HL-60/S4 (cell line): ENCODE data around the gene SCGN.

ENCODE experiments used
- in situ Hi-C: fragments of 300-500 bp; cut with MboI; formaldehyde crosslinking; loops from 2 replicates; pipeline ENCODE4 v1.14.3; 2022; ENCODE audit warnings: low sequenced_read_pairs

The SCGN gene

DNA sequence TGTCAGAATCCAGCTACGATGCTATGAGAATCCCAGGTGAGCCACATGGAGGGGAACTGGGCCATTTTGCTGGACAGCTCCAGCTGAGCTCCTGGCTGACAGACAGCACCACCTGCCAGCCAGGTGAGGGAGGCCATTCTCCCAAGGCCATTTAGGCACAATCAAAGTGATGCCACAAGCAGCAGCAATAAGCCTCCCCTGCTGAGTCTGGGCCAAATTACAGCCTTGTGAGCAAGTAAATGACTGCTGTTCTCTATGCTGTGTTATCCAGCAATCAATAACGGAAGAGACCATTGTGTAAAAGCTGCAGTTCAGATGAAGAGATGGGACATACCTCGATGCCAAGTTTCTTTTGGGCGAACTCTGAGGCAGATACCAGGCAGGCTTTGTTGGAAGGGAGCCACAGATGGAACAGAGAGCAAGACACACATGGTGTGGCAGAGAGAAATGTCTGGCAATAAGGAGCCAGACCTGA, 14.0 kb upstream of the SCGN start:
- in situ Hi-C loops = no loop called here

GRCh38 chr6:25639653-25640052, 12.4 kb upstream of the SCGN start:
- in situ Hi-C loops = no loop called here

DNA sequence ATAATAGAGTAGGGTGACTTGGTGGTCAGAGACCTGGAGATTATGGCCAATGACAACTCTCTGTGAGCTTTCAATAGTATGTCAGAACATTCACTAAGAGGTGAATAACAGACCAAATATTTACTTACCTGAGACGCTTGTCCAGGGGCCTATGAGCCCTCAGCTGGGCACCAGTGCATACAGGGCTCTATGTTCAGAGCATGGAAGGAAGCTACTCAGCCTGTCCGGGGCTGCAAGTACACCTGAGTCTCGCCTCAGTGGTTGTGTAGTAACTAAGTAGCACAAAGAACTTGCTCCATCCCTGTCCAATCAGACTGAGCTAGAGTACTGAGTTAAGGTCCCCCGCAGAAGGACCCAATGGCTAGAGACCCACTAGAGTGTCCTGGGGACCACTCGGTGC, 11.6 kb upstream of the SCGN start:
- in situ Hi-C loops = no loop called here

- in situ Hi-C loops = no loop called here
Observed at GRCh38 chr6:25640891-25641290, 11.1 kb upstream of the SCGN start.

DNA sequence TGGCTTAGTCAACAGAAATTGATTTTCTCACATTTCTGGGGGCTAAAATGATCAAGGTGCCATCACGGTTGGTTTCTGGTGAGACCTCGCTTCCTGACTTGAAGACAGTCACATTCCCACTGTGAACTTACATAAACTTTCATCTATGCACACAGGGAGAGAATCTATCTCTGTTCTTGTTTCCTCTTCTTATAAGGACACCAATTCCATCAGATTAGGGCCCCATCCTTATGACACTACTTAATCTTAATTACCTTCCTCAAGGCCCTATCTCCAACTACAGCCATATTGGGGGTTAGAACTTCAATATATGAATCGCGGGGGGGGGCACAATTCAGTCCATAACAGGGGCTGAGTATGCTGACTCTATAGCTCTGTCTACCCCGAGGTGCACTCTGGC, 10.6 kb upstream of the SCGN start:
- in situ Hi-C loops = no loop called here

- in situ Hi-C loops = no loop called here
Observed at GRCh38 chr6:25641940-25642666, 9.9 kb upstream of the SCGN start.

DNA sequence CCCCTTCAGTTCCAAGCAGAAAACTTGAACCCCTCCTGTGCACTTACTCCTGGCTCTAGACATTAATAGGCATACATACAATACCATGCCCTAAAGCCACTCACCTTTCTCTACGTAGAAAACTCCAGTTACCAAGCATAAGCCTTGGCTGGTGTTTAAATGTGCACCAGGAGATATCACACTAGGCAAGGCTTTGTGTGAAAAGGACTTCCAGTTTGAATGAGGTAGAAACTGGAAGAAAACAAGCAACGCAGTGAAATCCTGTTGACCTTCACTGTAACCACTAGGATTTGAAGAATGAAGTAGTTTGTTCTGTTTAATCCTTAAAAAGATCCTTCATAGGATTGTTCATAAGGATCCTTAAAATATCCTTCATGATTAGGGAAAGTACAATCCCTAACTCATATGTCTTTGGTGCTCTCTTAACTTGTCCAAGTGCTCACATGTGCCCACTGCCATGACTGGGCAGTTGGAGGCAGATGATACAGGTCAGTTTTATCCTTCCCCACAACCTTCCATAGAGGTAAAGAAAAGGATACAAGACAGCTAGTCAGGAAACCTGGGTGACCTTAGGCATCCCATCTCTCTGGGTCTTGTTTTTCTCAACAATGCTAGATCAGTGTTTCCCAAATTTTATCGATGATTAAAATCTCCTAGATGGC, 9.2 kb upstream of the SCGN start:
- in situ Hi-C loops = no loop called here

GRCh38 chr6:25645916-25646315, 6.1 kb upstream of the SCGN start:
- in situ Hi-C loops = no loop called here

DNA sequence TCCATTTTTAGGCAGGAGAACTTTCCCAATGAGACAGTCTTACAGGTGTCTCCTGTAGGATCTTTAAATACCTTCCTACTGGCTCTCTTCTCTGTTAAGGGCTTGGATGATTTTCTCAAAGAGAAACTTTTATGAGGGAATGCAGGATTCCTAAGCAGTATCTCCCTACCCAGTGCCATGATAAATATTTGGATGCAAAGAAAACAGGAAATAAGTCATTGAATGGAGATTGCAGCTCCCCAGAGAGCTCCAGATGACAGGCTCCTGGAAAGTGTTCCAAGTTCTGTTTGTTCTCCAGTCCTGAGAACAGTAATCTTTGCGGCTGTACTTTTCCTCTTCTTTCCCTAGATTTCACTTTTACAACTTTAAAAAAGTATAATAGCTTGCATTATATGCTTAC, 2.4 kb upstream of the SCGN start:
- in situ Hi-C loops = no loop called here

DNA sequence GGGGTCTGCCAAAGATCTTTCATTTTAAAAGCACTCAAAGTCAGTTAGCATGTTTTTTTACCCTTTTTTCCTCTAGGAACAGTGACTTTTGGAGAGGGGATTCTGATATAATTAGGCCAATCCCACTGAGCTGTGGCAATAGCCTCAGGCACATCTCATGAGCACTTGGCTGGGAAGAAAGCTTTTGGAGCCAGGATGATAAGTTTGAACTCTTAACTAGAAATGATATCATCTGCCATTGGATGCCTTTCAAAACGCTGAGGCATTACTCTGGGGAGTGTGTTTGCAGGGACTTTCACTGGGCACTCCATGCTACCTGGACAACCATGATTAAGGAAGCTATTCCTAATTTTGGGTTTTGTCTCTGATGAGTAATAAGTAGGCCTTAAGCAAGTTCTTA, 3.7 kb downstream of the SCGN start:
- in situ Hi-C loops = no loop called here

GRCh38 chr6:25659633-25660368, 7.8 kb downstream of the SCGN start:
- in situ Hi-C loops = no loop called here

GRCh38 chr6:25660512-25660911, 8.5 kb downstream of the SCGN start:
- in situ Hi-C loops = no loop called here

DNA sequence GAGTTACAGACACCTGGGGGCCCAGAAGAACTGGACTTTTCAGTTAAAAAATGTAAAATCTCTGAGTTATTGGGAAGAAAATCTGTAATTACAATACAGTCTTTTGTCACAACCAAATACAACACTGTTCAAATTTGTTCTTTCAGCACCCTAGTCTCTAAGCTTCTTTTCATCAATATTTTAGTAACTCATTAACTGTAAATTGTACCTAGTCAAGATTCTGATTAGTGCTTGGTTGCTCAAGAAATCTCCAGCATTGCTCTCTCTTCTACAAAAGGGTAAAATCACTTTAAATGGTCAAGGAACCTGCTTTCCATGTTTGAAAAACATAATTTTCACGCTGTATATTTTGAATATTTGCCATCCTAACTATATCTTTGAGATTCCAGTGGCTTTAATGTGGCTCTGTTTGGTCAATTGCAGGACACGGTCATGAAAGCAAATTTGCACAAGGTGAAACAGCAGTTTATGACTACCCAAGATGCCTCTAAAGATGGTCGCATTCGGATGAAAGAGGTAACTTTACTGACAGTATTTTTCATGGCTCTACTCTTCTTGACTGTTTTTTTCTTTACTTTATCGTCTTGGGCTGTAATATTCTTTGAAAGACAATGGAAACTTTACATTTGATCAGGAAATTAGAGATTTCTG, 9.2 kb downstream of the SCGN start:
- in situ Hi-C loops = no loop called here

DNA sequence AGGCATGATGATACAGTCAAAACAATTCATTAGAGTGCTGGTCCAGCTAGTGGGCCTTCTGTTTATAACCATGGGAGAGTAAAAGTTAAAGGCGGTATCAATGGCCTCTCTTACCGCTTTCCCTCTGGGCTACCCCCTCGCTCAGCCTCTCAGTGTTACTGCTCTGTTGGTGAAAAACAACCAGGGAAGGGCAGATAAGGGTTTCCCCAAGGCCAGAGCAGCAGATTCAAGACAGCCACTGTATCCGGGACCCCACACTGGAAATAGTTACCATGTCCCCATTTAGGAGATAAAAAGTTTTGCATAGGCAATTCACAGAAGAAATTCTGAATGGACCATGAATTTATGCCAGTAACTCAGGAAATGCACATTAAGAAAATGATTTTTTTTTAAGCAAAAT, 13.4 kb downstream of the SCGN start:
- in situ Hi-C loops = no loop called here

- in situ Hi-C loops = no loop called here
Observed at GRCh38 chr6:25669413-25669812, 17.4 kb downstream of the SCGN start.

DNA sequence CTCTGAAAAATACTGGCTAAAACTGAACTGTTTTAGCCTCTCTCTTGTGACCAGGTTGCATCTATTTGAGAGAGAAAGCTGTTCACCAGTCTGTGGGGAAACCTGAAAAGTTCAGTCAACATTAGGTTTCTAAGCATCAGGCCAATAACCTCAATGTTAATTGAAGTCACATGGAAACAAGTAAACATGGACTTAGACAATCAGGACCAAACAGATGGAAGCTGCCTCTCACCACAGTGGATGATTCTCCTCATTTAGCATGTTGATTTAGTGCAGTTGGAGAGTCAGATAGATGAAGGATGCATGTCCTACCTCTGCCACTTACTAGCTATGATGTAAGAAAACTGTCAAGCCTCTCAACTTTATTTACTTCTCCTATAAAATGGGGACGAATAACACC, 18.2 kb downstream of the SCGN start:
- in situ Hi-C loops = no loop called here

DNA sequence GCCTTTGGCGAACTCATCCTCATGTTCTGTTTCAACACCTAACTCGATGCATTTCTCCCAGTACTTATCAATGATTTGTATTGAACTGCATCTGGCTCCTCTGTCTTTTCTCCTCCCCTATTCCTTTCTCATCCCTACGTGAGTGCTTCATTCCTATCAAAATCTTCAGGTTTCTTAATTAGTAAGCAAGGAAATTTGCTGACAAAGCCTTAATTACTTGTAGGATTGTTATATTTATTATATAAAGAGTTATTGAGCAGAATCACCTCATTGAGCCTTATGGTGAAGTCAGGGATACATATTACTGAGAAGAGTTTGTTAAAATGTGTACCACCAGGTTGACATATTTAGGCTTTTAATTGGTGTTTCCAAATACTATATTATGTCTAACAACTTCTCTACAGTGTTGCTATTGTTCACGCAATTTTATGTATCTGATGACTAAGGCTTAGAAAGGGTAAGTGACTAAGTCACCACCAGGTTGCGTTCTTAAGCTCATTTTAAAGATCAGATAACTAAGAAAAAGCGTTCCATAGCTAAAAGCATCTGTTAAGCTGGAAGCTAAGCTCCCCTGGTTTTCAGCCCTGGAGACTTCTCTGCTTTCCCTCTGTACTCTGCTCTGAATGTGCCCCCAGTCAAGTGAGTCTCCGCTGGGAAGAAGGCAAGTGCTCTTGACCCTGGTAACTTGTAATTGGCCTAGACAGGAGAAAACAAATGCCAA, 18.9 kb downstream of the SCGN start:
- in situ Hi-C loops = no loop called here

DNA sequence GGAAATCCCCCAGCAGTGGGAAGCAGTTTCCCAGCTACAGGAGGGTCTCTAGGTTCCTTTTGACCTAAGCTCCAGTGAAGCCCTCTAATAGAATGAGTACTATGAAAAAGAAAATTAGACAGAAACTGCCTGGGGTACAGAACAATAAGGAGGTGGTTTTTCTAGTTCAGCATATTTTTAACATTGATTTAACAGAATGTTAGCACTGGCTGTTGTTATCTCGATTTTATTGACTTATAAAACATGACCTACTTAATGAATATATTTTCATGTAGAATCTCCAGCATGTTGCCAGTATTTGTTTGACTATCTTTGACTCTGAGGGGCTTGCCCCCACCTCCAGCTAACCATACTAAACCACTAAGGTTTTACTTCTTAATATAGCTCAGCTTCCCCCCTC, 19.6 kb downstream of the SCGN start:
- in situ Hi-C loops = no loop called here

DNA sequence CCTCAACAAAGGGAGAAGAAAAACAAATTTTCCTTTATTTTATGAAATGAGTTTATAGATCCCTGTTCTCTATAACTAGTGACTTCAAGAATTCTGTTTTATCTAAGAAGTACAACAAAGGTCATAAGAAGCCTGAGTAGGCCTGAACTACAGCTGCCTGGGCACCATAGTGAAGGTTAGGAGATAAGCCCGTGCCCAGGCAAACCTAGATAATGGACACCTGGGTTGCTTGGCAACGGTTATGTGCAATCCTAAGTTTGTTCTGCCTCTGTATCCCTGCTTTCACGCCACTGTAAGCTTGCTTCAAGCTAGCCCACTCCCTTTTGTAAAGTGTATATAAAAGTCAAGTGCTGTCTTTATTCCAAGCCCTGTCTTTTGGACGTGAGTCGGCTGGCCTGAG, 23.2 kb downstream of the SCGN start:
- in situ Hi-C loops = no loop called here

GRCh38 chr6:25676775-25677174, 24.8 kb downstream of the SCGN start:
- in situ Hi-C loops = no loop called here

GRCh38 chr6:25681848-25682247, 29.8 kb downstream of the SCGN start:
- in situ Hi-C loops = no loop called here
